IMR-90 (cell line): ENCODE measurements around the gene ADCY2. TPM values are rescaled to one million over a fixed set of nuclear protein-coding genes. Genes with fewer than 3 reads are reported as not detected.

Source experiments
- ATAC-seq: fragments of 200-7000 bp; cut with Tn5 transposase; 2 replicates; pipeline ENCODE4 v1.9.1; 2020; ENCODE audit warnings: low read depth, mild to moderate bottlenecking, moderate library complexity
- BruUV-seq: library from RNA; stranded (reverse); fragments of 400-500 nt; replicated peaks from 2 replicates; lab custom pipeline; 2021; lab: Mats Ljungman, UMichigan
- CTCF ChIA-PET: fragments of 300-600 bp; formaldehyde crosslinking; extraction: SDS; loops from one replicate; lab custom pipeline; 2021; ENCODE audit warnings: antibody characterized with exemption; lab: Yijun Ruan, JAX
- POLR2A ChIA-PET: fragments of 300-600 bp; sonication (Branson Sonifier 250); formaldehyde crosslinking; loops from one replicate; lab custom pipeline; 2022; ENCODE audit warnings: antibody characterized with exemption; ENCODE audit not compliant: unreplicated experiment; lab: Charles Lee
- DNase-seq: peaks from one replicate; pipeline ENCODE4 v3.0.0; 2013
- H2AFZ ChIP-seq: replicated peaks from 2 replicates; pipeline ENCODE3; 2013; ENCODE audit warnings: low read length, mild to moderate bottlenecking; ENCODE audit not compliant: poor library complexity
- H2AK5ac ChIP-seq: 2 replicates; pipeline ENCODE4 v1.6.1; 2013; ENCODE audit warnings: low read depth, low read length, inconsistent platforms
- H2AK9ac ChIP-seq: replicated peaks from 2 replicates; pipeline ENCODE3; 2013; ENCODE audit warnings: mild to moderate bottlenecking, low read depth, low read length, moderate library complexity; ENCODE audit not compliant: poor library complexity
- H2BK120ac ChIP-seq: 2 replicates; pipeline ENCODE4 v1.6.1; 2013; ENCODE audit warnings: low read depth, low read length, inconsistent platforms
- H2BK15ac ChIP-seq: 3 replicates; pipeline ENCODE4 v1.6.1; 2013; ENCODE audit warnings: low read depth, low read length, inconsistent platforms
- H2BK20ac ChIP-seq: 2 replicates; pipeline ENCODE4 v1.6.1; 2013; ENCODE audit warnings: low read depth, mild to moderate bottlenecking, inconsistent platforms, low read length, moderate library complexity
- H2BK5ac ChIP-seq: 2 replicates; pipeline ENCODE4 v1.6.1; 2013; ENCODE audit warnings: mild to moderate bottlenecking, low read depth, low read length, inconsistent platforms; ENCODE audit not compliant: poor library complexity, severe bottlenecking
- H3K14ac ChIP-seq: replicated peaks from 2 replicates; pipeline ENCODE4 v1.6.1; 2013; ENCODE audit warnings: low read depth, low read length, inconsistent platforms
- H3K18ac ChIP-seq: 2 replicates; pipeline ENCODE4 v1.6.1; 2013; ENCODE audit warnings: low read depth, low read length, control low read depth
- H3K23ac ChIP-seq: 2 replicates; pipeline ENCODE4 v1.6.1; 2013; ENCODE audit warnings: low read depth, low read length, inconsistent platforms
- H3K27ac ChIP-seq: 2 replicates; pipeline ENCODE4 v1.5.1; 2013; ENCODE audit warnings: mild to moderate bottlenecking, control low read depth, low read length; ENCODE audit not compliant: insufficient read depth
- H3K27me3 ChIP-seq: 2 replicates; pipeline ENCODE4 v1.6.1; 2013; ENCODE audit warnings: low read length; ENCODE audit not compliant: control insufficient read depth, insufficient read depth
- H3K36me3 ChIP-seq: 2 replicates; pipeline ENCODE4 v1.6.1; 2013; ENCODE audit warnings: low read length, mixed read lengths; ENCODE audit not compliant: control insufficient read depth, insufficient read depth
- H3K4ac ChIP-seq: 2 replicates; pipeline ENCODE4 v1.6.1; 2013; ENCODE audit warnings: low read depth, low read length, inconsistent platforms
- H3K4me1 ChIP-seq: 2 replicates; pipeline ENCODE4 v1.6.1; 2013; ENCODE audit warnings: low read length, mixed read lengths; ENCODE audit not compliant: control insufficient read depth, insufficient read depth
- H3K4me2 ChIP-seq: 2 replicates; pipeline ENCODE4 v1.6.1; 2013; ENCODE audit warnings: low read depth, mild to moderate bottlenecking, control low read depth, low read length, moderate library complexity
- H3K4me3 ChIP-seq: 2 replicates; pipeline ENCODE4 v1.5.1; 2013; ENCODE audit warnings: low read depth, mild to moderate bottlenecking, control low read depth, low read length, moderate library complexity; ENCODE audit not compliant: insufficient read depth
- H3K56ac ChIP-seq: 2 replicates; pipeline ENCODE4 v1.6.1; 2013; ENCODE audit warnings: low read length, inconsistent platforms; ENCODE audit not compliant: insufficient read depth; ENCODE audit errors: extremely low read depth
- H3K79me1 ChIP-seq, 2 experiments: 2 replicates each; pipeline ENCODE4 v1.6.1; 2013; ENCODE audit warnings: low read length in 2 of 2, inconsistent platforms in 1 of 2, low read depth in 1 of 2
- H3K9ac ChIP-seq: 2 replicates; pipeline ENCODE4 v1.6.1; 2013; ENCODE audit warnings: low read depth, low read length, control low read depth
- H3K9me1 ChIP-seq: 2 replicates; pipeline ENCODE4 v1.6.1; 2013; ENCODE audit warnings: low read length, inconsistent platforms; ENCODE audit not compliant: insufficient read depth
- H3K9me3 ChIP-seq: 2 replicates; pipeline ENCODE4 v1.6.1; 2013; ENCODE audit warnings: low read length; ENCODE audit not compliant: control insufficient read depth, insufficient read depth
- H4K20me1 ChIP-seq: 2 replicates; pipeline ENCODE4 v1.6.1; 2013; ENCODE audit warnings: low read length, inconsistent platforms; ENCODE audit not compliant: insufficient read depth
- H4K5ac ChIP-seq: 2 replicates; pipeline ENCODE4 v1.6.1; 2013; ENCODE audit warnings: mild to moderate bottlenecking, low read depth, low read length, control low read depth
- H4K8ac ChIP-seq, 2 experiments: 2 replicates each; pipeline ENCODE4 v1.6.1; 2013; ENCODE audit warnings: low read depth in 2 of 2, low read length in 2 of 2, control low read depth in 1 of 2, inconsistent platforms in 1 of 2
- H4K91ac ChIP-seq: 2 replicates; pipeline ENCODE4 v1.6.1; 2013; ENCODE audit warnings: low read depth, low read length, inconsistent platforms; ENCODE audit not compliant: insufficient read depth
- BHLHE40 ChIP-seq: fragments of 150-350 bp; IDR thresholded peaks from 2 replicates; pipeline ENCODE4 v1.6.1; 2016; ENCODE audit warnings: mild to moderate bottlenecking, low read depth, low read length
- CEBPB ChIP-seq: IDR thresholded peaks from 2 replicates; pipeline ENCODE4 v1.6.1; 2012; ENCODE audit warnings: low read depth, low read length, improper control_type of control experiment
- CHD1 ChIP-seq: IDR thresholded peaks from 2 replicates; pipeline ENCODE4 v1.6.1; 2012; ENCODE audit warnings: low read depth, low read length, improper control_type of control experiment
- FOS ChIP-seq: fragments of 150-350 bp; IDR thresholded peaks from 2 replicates; pipeline ENCODE4 v1.6.1; 2016; ENCODE audit warnings: low read depth, low read length
- MAFK ChIP-seq: IDR thresholded peaks from 2 replicates; pipeline ENCODE4 v1.6.1; 2012; ENCODE audit warnings: low read depth, low read length, improper control_type of control experiment
- MXI1 ChIP-seq: IDR thresholded peaks from 2 replicates; pipeline ENCODE4 v1.6.1; 2012; ENCODE audit warnings: low read depth, mild to moderate bottlenecking, low read length, moderate library complexity, borderline replicate concordance
- NFE2L2 ChIP-seq: fragments of 150-350 bp; IDR thresholded peaks from 2 replicates; pipeline ENCODE4 v1.6.1; 2016; ENCODE audit warnings: low read depth, mild to moderate bottlenecking, low read length
- POLR2A ChIP-seq: IDR thresholded peaks from 2 replicates; pipeline ENCODE4 v1.6.1; 2012; ENCODE audit warnings: mild to moderate bottlenecking, low read depth, low read length
- RCOR1 ChIP-seq: IDR thresholded peaks from 2 replicates; pipeline ENCODE4 v1.6.1; 2012; ENCODE audit warnings: mild to moderate bottlenecking, low read length, improper control_type of control experiment; ENCODE audit not compliant: insufficient replicate concordance
- RFX5 ChIP-seq: IDR thresholded peaks from 2 replicates; pipeline ENCODE4 v1.8.0; 2012; ENCODE audit warnings: low read depth, mild to moderate bottlenecking, low read length, moderate library complexity
- SMC3 ChIP-seq: fragments of 150-350 bp; IDR thresholded peaks from 2 replicates; pipeline ENCODE4 v1.6.1; 2016; ENCODE audit warnings: low read depth, mild to moderate bottlenecking, antibody characterized with exemption, low read length, moderate library complexity
- WGBS, 2 experiments: methylation state at CpG; one replicate each; pipeline versions ENCODE4 v1.1.5 to v1.1.7; 2013; ENCODE audit warnings: missing lambda C conversion rate in 2 of 2; ENCODE audit not compliant: insufficient read length in 1 of 2; ENCODE audit errors: extremely low coverage in 2 of 2; 5-methylcytosine and 5-hydroxymethylcytosine counted together
- dilution Hi-C: fragments of 300-500 bp; cut with HindIII; formaldehyde crosslinking; loops from one replicate; pipeline ENCODE4 v1.14.3; 2018; ENCODE audit warnings: low sequenced_read_pairs; ENCODE audit not compliant: unreplicated experiment
- in situ Hi-C: fragments of 300-500 bp; cut with MboI; formaldehyde crosslinking; loops from 3 replicates; pipeline ENCODE4 v1.14.3; 2019; ENCODE audit warnings: low sequenced_read_pairs, inconsistent platforms, mixed read lengths
- intact Hi-C: fragments of 100-400 bp; cut with micrococcal nuclease; formaldehyde crosslinking; loops from 2 replicates; pipeline ENCODE4 v1.10.0; 2022
- polyA plus RNA-seq, 3 experiments: library from polyadenylated mRNA; depleted of rRNA; stranded (reverse); fragments of >200 nt; gene quantifications; 2 replicates each; pipeline ENCODE4 v1.2.3, GENCODE V29; 2012; ENCODE audit warnings: low replicate concordance in 1 of 3
- total RNA-seq: library from RNA; depleted of rRNA; stranded (reverse); fragments of >200 nt; gene quantifications from 2 replicates; pipeline ENCODE4 v1.2.3, GENCODE V29; 2012
- TF ChIP-seq, protein P1 (sequence below): fragments of 150-350 bp; IDR thresholded peaks from 2 replicates; pipeline ENCODE4 v1.6.1; 2017; ENCODE audit warnings: mild to moderate bottlenecking, antibody characterized with exemption, low read length, low read depth

ADCY2 gene
- total and polyA plus RNA-seq, 2 of the 4 experiments (the other 2 are of a cell fraction): not detected

DNA sequence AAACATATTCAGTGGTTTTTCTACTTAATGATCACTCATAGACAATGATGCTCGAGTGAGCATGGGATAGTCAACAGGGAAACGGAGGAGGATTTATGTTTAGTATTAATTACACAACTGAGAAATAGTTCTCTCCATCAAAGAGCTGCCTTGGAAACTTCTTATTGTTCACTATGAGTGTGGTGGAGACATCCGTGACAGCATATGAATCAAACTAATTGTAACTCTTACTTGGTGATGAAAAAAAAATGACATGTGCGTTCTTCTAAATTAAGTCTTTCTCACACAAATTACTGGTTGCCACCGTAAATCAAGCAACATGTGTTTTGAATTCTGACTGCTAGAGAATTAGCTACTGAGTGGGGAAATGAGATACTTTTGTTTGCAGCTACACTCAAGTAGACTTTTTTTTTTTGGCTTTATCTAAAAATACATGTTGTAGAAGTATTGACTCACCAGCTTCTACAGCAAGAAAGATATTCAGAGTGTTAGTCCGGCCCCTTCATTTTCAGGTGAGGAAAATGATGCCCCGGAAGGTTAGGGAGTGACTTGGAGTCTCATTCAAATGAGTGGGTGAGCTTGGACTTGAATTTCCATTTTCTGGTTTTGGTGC is 275.5 kb downstream of the ADCY2 start:
- Histone ChIP-seq H3K4me1 (no peaks in the 10 kb centered on the region), H3K4me3 (no peak overlapping the region), H3K27ac (no peak overlapping the region), H3K4me2 (no peak overlapping the region), H4K91ac (no peak overlapping the region), H2BK15ac (no peak overlapping the region), H2BK20ac (no peak overlapping the region), H2BK5ac (no peak overlapping the region), H2AFZ (no peak overlapping the region), H3K9me1 (no peaks in the 10 kb centered on the region), H3K27me3 (no peaks in the 10 kb centered on the region), H4K20me1 (no peaks in the 10 kb centered on the region), H3K36me3 (no peaks in the 10 kb centered on the region), H3K23ac (no peak overlapping the region), H4K5ac (no peak overlapping the region), H2AK5ac (no peak overlapping the region), H2AK9ac (no peak overlapping the region), H4K8ac (no peak overlapping the region), H3K4ac (no peak overlapping the region), H3K9me3 (peaks cover 19% of the 10 kb centered on the region), H2BK120ac (no peak overlapping the region), H3K56ac (no peak overlapping the region), H3K9ac (no peak overlapping the region), H3K79me1 (no peaks in the 10 kb centered on the region), H3K14ac (no peak overlapping the region), H3K18ac (no peak overlapping the region)
- ATAC-seq (no peak), DNase-seq (no peak)
- dilution Hi-C loops (no loop called here), in situ Hi-C loops (no loop called here), intact Hi-C loops (no loop called here)
- BruUV-seq: no TSS peak
- no CpG with 5 or more reads among the region's 7 CpGs for WGBS, 2 experiments
- ChIA-PET CTCF (interaction anchor here (0.6 kb wide), 1 partner anchor 184 kb away, joined by 3 read pairs; no protein-coding TSS in a partner anchor), POLR2A (no interaction called here)
- TF ChIP-seq FOS (no peak), MAFK (no peak), BHLHE40 (no peak), RFX5 (no peak), CEBPB (no peak), POLR2A (no peak), RCOR1 (no peak), SMC3 (no peak), CHD1 (no peak), MXI1 (no peak), NFE2L2 (no peak)
- TF ChIP-seq, protein P1, sequence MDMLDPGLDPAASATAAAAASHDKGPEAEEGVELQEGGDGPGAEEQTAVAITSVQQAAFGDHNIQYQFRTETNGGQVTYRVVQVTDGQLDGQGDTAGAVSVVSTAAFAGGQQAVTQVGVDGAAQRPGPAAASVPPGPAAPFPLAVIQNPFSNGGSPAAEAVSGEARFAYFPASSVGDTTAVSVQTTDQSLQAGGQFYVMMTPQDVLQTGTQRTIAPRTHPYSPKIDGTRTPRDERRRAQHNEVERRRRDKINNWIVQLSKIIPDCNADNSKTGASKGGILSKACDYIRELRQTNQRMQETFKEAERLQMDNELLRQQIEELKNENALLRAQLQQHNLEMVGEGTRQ: no peak
